RCC 7860 (cell line): ENCODE results near the gene DPP6.
"Not testable (repeated sequence)": the region's sequence is repeated elsewhere in the genome, so short reads cannot be mapped to it uniquely, and the experiment has no call there.

Experiments used
- DNase-seq: peaks from one replicate; pipeline ENCODE4 v3.0.0-alpha.2; 2015; ENCODE audit warnings: low spot score
- FAIRE-seq: peaks from 2 replicates; lab custom pipeline; 2012; peaks lifted over from hg19 to GRCh38; lab: Jason Lieb, UNC

Gene DPP6

DNA sequence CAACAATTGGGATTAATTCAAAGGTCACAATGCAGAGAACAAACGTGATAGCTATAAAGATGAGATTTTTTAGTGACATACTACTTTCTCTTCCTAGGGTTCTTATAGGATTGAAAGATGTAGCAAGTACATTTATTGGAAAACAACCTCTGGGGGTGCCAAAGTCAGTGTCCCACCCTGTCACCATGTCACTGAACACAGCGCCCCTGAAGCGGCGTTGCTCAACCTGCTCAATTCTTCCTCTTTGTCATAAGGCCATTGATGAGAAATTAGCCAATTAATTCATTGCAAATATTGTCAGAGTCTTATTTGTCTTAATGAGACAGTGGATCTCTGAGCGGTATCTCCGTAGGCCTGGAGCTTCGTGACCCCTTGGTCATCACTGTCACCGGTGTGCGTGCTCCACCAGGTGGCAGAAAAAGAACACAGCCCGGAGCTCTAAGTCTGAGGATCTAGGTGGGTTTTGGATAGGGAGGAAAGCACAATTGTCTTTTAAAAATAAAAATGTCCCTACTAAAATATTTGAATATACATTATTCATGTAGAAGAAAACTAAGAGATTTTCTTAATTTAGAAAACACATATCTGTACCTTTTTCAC is 588.2 kb downstream of the DPP6 start:
- no peak for FAIRE-seq
- DNase-seq = no peak

DNA sequence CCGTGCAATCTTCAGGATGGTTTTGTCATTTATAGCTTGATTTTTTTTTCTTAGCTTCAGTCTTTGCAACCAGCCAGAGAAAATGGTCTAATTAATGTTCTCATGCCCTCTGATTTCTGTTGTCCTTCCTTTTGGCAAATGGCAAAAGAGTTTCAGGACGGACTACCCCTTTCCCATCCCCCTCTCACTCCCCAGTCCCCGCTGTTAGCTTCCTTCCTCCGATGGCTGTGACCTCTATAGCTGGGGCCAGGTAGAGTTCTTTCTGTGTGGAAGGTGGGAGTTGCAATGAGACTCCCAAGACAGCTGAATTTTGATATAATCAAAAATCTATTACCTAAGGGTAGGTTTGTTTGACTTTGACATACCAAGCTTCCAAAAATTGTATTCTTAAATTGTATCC is 588.7 kb downstream of the DPP6 start:
- DNase-seq (no peak), FAIRE-seq (no peak)

DNA sequence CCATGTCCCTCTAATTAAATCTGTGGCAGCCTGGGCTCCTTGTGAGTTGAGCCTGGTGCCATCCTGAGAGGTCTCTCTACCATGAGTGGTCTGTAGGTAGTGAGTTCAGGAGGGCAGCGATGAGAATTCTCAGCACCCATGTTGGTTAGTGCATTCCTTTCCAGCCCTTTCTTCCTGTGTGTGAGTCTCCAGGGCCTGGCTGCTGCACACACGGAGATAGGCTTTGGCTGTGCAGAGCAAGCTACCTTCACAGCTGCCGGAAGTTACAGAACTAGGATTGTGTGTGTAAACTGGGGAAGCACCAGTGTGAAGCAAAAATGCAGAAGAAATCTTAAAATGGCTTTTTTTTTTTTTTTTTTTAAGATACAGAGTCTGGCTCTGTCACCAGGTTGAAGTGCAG is 592.2 kb downstream of the DPP6 start:
- no peak for DNase-seq
- no peak for FAIRE-seq

DNA sequence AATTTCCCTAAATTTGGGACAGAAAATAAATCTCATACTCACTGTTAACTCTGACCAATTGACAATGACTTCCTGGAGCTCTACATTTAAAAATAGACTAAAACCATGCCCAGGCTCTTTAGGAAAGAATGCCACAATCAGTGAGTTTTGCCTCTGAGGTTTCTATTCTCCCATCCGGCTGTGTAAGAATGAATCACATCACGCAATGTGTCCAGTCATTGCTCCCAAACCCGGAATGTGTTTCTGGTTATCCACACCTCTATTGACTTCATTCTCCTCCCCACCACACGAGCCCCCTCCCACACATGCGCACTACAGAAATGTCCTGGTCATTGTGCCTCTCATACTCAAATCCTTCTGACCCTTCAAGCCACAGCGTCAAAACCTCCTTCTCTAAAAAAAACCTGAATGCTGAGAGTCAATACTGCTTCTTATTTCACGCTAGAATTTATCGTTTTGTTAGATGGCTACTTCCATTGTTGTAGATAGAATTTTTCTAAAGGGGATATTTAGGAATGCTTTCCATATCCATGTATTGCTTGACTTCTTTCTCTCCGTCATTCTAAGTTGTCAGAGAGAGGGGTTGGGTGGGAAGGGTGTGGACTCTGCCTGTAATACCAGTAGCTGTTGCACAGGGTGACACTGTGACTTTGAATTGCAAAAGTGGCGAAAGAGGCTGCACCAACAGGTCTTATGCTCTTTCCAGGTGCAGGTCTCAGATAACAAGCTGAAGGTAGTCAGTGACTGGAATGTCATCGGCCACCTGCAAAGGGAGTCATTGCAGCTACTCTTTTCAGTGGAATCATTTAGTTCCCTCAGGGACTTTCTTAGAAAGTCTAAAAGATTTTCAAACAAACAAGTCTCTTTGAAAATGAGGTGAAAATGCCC is 594.2 kb downstream of the DPP6 start:
- FAIRE-seq (peak; percentile 73), DNase-seq (peak; percentile 48)

DNA sequence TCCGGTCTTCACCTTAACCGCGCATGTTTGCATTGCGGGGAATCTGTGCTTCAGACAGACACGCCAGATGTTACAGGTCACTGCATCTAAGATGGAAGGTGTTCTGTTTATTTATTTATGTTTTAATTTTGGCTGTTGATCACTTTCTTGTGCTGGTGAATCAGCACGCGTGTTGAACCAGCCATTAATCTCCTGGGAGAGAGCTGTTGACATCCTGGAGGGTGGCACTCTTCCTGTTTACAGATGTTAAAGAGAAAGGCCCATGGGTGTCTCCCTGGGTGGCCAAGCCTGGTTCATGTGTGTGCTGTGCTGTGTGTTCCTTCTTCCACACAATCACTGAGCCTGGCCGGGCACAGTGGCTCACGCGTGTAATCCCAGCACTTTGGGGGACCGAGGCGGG is 595.4 kb downstream of the DPP6 start:
- DNase-seq (no peak), FAIRE-seq (no peak)

DNA sequence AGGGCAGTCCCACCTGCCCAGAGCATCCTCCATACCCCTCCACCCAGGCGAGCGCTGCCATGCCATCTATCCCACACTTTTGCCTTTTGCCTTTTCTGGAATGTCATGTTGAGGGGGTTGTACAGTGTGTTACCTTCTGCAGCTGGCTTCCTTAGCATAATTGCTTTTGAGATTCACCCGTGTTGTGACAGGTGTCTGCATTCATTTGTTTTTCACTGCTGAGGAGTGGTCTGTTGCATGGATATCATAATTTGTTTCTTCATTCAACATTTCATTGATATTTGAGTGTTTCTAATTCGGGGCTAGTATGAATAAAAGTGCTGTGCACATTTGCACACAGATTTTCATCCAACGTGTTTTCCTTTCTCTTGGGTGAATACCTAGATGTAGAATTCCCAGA is 596.8 kb downstream of the DPP6 start:
- no peak for FAIRE-seq
- no peak for DNase-seq

DNA sequence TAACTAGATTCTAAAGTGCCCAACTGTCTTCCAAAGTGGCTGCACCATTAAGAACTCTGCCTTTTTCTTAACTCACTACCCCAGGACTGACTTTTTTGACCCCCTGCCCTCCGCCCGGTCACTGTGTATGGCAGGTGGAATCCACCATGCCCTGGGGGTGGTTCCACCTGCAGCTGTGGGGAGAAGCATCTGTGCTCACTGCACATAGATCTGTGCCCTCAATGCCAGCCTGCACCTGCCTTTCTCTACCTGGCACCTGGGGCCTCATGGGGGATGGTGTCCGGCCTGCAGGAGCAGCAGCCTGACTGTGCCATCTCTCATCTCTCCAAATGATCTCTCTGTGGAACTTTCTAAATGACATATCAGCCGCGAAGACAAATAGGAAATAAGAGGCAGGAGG is 597.2 kb downstream of the DPP6 start:
- DNase-seq (no peak), FAIRE-seq (no peak)

DNA sequence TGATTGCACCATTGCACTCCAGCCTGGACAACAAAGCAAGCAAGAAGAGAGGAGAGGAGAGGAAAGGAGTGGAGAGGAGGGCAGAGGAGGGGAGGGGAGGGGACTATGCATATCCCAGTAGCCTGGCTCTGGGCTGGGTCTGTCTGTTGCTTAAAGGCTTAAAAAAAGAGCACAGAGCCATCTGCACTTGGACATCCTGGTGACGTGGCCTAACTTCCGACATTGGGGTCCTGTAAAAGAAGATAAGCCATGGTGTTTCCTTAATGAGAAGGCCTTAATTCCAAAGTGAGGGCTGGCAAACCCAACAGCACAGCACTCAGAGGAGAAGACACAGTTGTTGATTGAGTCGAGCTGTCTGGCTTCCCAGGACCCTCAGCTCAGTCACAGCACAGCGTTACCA is 598.1 kb downstream of the DPP6 start:
- DNase-seq (no peak), FAIRE-seq (no peak)

DNA sequence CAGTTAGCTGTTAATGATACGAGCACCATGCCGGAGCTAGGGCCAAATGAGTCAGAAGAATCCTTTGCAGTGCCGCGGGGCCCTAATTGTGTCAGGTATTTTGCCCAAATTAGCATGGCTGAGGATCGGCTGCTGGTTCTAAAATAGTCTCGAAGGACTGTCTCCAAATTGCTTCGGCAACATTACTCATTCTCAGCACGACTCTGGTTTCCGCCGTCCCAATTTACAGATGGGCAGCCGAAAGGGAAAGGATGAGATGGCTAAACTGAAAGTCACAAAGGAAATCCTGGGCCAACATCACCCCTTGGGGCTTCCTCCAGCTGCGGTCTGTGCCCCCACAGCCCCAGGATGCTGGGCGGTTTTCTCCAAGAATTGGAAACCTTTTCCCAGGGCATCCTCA is 599.3 kb downstream of the DPP6 start:
- FAIRE-seq (no peak), DNase-seq (no peak)

DNA sequence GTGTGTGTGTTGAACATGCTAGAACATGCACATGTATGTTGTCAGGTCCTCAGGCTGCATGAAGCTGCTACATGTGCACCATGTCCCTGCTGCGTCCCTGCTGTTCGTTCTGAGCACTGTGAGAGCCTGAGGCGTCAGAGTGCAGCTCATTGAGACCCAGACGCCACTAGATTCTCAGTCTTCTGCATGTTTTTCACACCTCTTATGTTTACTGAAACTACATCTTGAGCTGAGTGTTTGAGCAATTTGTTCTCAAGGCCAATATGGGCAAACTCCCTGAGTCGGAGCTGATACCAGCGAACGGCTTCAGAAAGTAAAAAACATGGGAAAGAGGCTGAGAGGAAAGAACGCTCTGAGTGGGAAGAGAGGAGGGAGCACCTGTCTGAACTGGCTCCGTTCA is 600.4 kb downstream of the DPP6 start:
- DNase-seq (no peak), FAIRE-seq (no peak)

DNA sequence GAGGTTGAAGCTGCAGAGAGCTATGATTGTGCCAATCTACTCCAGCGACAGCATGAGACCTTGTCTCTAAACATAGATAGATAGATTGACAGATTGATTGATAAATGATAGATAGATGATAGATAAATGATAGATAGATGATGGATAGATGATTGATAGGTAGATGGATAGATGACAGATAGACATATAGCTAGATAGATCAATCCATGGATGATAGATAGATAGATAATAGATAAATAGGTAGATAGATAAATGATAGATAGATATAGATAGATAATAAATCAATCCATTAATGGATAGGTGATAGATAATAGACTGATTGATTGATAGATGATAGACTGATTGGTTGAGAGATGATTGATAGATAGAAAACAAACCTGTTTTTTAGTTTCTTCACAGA is 601.1 kb downstream of the DPP6 start:
- DNase-seq = no peak
- no peak for FAIRE-seq

DNA sequence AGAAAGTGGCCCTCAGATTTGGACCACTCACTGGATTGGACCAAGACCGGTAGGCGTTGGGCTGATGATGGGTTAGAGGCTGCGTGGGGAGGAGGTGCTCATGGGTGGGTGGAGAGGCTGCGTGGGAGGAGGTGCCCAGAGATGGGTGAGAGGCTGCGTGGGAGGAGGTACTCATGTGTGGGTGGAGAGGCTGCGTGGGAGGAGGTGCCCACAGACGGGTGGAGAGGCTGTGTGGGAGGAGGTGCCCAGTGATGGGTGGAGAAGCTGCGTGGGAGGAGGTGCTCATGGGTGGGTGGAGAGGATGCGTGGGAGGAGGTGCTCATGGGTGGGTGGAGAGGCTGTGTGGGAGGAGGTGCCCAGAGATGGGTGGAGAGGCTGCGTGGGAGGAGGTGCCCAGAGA is 604.4 kb downstream of the DPP6 start:
- DNase-seq (no peak), FAIRE-seq (no peak)

DNA sequence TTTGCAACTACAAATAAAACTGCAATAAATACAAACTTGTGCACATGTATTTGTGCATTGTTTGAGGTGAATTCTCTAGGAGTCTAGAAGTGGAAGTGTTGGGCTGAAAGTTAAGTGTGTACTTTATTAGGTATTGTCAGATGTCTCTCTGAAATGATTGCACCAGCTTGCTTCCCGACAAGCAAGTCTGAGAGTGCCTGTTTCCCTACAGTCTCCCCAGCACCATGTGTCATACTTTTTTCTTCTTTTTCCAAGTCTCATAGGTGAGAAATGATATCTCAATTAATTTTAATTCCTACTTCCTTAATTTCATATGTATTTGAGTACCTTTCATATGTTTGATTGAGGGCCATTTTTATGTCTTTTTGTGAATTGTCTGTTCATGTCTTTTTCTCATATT is 614.6 kb downstream of the DPP6 start:
- FAIRE-seq = no peak
- DNase-seq = no peak

DNA sequence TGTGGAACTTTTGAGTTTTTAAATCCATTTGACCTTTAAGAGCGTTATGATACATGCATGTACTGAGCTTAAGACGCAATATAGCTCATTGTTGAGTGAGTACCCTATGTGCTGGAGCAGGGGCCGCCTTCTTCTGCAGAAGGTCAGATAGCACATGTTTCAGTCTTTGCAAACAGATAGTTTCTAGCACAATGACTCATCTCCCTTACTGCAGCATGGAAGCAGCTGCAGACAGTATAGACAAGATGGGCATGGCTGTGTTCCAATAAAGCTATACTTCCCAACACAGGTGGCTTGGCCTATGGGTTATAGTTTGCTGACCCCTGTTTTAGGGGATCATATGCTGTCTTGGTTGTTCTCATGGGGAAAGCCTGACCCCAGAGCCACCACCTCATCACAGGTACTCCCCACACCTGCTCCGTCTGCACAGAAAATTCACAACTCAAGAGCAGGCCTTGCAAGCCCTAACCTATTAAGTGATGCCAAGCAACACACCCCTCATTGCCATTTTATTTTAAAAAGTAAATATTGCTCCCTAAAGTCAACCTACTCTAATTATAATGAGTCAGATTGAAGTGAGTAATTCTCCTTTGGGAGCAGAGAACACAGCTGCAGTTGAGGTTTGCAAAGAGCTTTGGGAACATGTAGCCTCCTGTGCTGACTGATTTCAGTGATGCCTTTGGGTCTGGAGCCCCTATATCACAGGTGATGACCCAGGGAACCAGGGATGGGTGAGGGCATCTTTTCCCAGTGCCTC is 620.6 kb downstream of the DPP6 start:
- DNase-seq = no peak
- no peak for FAIRE-seq

DNA sequence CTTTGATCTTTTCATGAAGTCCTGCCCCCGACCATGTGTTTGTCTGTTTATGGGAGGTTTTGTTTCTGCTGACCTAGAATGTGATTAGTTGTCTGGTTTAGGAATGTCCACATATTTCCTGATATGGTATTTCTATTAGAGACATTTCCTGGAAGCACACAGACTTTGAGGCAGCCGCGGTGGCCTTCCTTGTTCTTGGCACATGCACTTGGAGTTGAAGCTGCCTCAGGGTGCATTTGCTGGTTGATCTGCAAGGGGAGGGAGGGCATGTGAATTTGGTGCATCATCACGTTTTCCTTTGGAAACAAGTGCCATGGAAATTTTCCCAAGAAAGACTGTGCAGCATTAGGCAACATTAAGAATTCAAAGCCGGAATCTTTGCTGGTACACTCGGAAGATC is 622.0 kb downstream of the DPP6 start:
- FAIRE-seq (no peak), DNase-seq (no peak)

DNA sequence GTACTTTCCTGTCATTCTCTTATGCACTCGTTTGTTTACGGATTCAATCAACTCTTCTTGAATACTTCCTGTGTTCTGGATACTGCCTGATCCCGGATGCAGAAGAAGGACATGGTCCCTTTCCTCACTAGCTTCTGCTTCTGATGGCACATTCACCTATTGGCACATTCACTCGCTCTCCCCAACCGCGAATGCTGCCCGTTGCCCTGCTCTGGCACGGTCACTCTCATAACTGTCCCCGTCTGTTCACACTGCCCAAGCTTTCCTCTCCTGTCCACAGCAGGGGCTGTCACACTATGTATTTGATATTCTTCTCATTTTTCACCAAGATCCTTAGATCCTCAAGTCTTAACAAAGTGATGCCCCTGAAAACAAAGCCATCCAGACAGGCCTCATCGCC is 623.4 kb downstream of the DPP6 start:
- no peak for DNase-seq
- FAIRE-seq = no peak

DNA sequence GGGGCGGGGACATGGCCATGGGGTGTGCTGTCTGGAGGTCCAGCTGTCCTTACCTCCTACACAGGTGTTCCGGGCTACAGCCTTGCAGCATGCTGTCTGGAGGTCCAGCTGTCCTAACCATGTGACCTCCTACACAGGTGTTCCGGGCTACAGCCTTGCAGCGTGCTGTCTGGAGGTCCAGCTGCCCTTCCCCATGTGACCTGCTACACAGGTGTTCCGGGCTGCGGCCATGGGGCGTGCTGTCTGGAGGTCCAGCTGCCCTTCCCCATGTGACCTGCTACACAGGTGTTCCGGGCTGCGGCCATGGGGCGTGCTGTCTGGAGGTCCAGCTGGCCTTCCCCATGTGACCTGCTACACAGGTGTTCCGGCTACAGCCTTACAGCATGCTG is 623.8 kb downstream of the DPP6 start:
- not testable (repeated sequence) for FAIRE-seq, DNase-seq

DNA sequence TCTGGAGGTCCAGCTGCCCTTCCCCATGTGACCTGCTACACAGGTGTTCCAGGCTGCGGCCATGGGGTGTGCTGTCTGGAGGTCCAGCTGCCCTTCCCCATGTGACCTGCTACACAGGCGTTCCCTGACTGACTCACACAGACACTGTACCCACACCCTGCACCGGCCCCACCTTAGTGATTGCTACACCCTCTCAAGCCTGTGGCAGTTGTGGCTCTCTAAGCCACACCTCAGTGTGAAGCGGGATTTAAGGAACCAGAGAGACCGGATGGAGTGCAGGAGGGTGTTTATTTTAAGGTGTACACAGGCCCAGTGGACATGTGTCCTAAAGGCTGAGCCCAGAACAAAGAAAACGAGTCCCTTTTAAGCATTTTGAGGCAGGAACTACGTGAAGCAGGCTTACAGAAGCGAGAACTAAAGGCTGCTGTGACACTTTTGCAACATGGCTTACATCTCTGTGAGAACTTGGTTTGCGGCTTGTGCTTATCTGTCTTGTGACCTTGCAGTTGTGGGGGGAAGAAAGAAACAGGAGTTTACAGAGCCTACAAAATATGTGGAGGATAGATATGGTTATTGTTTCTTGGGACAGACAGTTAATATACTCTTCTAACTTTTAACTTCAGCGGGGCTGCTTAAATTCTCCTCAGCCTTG is 624.4 kb downstream of the DPP6 start:
- DNase-seq (no peak), FAIRE-seq (no peak)

DNA sequence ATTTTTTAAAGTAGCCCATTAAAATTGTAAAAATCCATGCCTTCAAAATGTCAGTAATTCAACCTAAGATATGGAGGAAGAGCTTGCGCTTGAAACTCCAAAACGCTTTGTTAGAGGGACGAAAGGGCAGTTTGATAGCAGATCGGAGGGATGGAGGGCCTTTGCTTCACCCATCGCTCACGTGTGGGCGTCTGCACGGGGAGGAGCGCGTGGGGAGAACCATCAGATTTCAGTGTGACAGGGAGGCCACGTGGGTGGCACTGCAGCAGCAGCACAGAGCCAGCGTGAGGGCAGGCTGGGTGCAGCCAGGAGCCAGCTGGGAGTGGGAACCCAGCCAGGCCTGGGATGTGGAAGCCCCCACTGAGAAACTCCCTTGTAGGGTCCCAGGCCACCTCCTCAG is 625.3 kb downstream of the DPP6 start:
- no peak for DNase-seq

DNA sequence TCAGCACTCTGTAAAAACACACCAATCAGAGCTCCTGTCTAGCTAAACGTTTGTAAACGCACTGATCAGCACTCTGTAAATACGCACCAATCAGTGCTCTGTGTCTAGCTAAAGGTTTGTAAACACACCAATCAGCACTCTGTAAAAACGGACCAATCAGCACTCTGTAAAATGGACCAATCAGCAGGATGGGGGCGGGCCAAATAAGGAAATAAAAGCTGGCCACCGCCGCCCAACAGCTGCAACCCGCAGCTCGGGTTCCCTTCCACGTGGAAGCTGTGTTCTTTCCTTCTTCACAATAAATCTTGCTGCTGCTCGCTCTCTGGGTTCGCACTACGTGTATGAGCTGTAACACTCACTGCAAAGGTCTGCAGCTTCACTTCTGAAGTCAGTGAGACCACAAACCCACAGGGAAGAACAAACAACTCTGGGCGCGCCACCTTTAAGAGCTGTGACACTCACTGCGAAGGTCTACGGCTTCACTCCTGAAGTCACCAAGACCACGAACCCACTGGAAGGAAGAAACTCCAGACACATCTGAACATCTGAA is 625.9 kb downstream of the DPP6 start:
- not testable (repeated sequence) for DNase-seq, FAIRE-seq

More for the DNA sequence above, 625.3 kb downstream of the DPP6 start:
- no peak for FAIRE-seq
